C4-2B (cell line): Measurements from ENCODE around the gene USP31.

Source experiments
- ZFX ChIP-seq: fragments of 450-650 bp; IDR thresholded peaks from 2 replicates; pipeline ENCODE4 v1.6.1; 2017
- TF ChIP-seq, protein P1 (sequence below): fragments of 450-650 bp; conservative IDR thresholded peaks from 2 replicates; pipeline ENCODE4 v1.5.1; 2017; ENCODE audit warnings: mild to moderate bottlenecking

DNA sequence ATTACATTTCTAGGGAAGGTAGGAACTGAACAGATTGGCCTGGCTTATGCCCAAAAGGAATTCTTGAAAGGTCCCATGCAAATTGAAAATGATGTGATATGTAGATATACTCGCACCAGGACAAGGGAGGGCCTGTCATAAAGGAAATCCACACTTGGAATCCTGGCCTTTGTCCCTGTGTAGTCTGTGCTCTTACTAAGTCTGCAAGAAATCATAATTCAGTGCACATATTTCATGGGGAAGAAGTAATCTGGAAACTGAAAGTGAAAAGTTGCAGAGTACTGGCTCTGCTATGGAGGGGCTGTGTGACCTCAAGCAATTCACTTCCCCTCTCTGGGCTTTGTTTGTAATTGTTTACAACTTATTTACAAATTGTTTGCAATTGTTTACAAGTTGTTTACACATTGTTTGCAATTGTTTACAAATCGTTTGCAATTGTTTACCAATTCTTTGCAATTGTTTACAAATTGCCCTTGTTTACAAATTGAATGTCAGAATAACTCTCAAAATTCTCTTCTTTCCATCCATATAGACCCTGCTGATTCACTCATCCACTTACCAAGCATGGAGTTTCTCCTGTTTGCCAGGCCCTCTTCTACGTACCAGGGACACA, 46.2 kb upstream of the USP31 start:
- TF ChIP-seq, protein P1, sequence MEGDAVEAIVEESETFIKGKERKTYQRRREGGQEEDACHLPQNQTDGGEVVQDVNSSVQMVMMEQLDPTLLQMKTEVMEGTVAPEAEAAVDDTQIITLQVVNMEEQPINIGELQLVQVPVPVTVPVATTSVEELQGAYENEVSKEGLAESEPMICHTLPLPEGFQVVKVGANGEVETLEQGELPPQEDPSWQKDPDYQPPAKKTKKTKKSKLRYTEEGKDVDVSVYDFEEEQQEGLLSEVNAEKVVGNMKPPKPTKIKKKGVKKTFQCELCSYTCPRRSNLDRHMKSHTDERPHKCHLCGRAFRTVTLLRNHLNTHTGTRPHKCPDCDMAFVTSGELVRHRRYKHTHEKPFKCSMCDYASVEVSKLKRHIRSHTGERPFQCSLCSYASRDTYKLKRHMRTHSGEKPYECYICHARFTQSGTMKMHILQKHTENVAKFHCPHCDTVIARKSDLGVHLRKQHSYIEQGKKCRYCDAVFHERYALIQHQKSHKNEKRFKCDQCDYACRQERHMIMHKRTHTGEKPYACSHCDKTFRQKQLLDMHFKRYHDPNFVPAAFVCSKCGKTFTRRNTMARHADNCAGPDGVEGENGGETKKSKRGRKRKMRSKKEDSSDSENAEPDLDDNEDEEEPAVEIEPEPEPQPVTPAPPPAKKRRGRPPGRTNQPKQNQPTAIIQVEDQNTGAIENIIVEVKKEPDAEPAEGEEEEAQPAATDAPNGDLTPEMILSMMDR = no peak
- TF ChIP-seq ZFX = no peak
